NB4 (cell line): ENCODE data around the gene JAKMIP2.

Source experiments
- DNase-seq: peaks from one replicate; pipeline ENCODE4 v3.0.0; 2010; ENCODE audit warnings: low read depth
- H3K4me3 ChIP-seq: one replicate; pipeline ENCODE4 v1.5.1; 2011; ENCODE audit warnings: mild to moderate bottlenecking, low read depth, low read length, moderate library complexity
- CTCF ChIP-seq: IDR thresholded peaks from one replicate; pipeline ENCODE4 v1.5.1; 2012; ENCODE audit warnings: low read depth, low read length
- MAX ChIP-seq: IDR thresholded peaks from 2 replicates; pipeline ENCODE4 v1.6.1; 2011; ENCODE audit warnings: low read depth, low read length
- MYC ChIP-seq: IDR thresholded peaks from 2 replicates; pipeline ENCODE4 v1.6.1; 2011; ENCODE audit warnings: low read depth, low read length
- POLR2A ChIP-seq: IDR thresholded peaks from 2 replicates; pipeline ENCODE4 v1.6.1; 2011; ENCODE audit warnings: mild to moderate bottlenecking; ENCODE audit not compliant: insufficient read length; ENCODE audit errors: extremely low read depth

The JAKMIP2 gene

GRCh38 chr5:147712019-147712418 lies 70.5 kb downstream of the JAKMIP2 start:
- no peak overlapping the region for H3K4me3 ChIP-seq
- TF ChIP-seq MYC (no peak), POLR2A (no peak), CTCF (no peak), MAX (no peak)
- no peak for DNase-seq

GRCh38 chr5:147711019-147711418 lies 71.5 kb downstream of the JAKMIP2 start:
- DNase-seq: no peak
- no peak for TF ChIP-seq POLR2A
- TF ChIP-seq MAX: no peak
- TF ChIP-seq MYC: no peak
- no peak for TF ChIP-seq CTCF
- H3K4me3 ChIP-seq: no peak overlapping the region

GRCh38 chr5:147708708-147709107 lies 73.8 kb downstream of the JAKMIP2 start:
- no peak for DNase-seq
- TF ChIP-seq CTCF (no peak), POLR2A (no peak), MAX (no peak), MYC (no peak)
- no peak overlapping the region for H3K4me3 ChIP-seq

- TF ChIP-seq MAX (no peak), POLR2A (no peak)
- no peak for DNase-seq
- no peak overlapping the region for H3K4me3 ChIP-seq
Measured at GRCh38 chr5:147704544-147704943, 78.0 kb downstream of the JAKMIP2 start.

GRCh38 chr5:147701468-147701867 lies 81.1 kb downstream of the JAKMIP2 start:
- DNase-seq: no peak
- H3K4me3 ChIP-seq: no peak overlapping the region

More at GRCh38 chr5:147701468-147701867, 81.1 kb downstream of the JAKMIP2 start:
- TF ChIP-seq POLR2A (no peak), MYC (no peak), MAX (no peak), CTCF (no peak)
